Naive thymus-derived CD4-positive, alpha-beta T cell (primary cell): ENCODE measurements around the gene LILRB4. TPM values are rescaled to one million over a fixed set of nuclear protein-coding genes. Genes with fewer than 3 reads are reported as not detected.

Source experiments
- ATAC-seq: fragments of 150-1000 bp; cut with Tn5 transposase; 2 replicates; pipeline ENCODE4 v1.10.0; 2021; ENCODE audit warnings: mild to moderate bottlenecking, moderate library complexity
- CTCF ChIA-PET: fragments of 350-600 bp; sonication (Branson Sonifier 250); formaldehyde crosslinking; loops from one replicate; lab custom pipeline; 2021; ENCODE audit warnings: antibody characterized with exemption; lab: Charles Lee
- POLR2A ChIA-PET: fragments of 350-600 bp; sonication (Branson Sonifier 250); formaldehyde crosslinking; loops from one replicate; lab custom pipeline; 2021; ENCODE audit warnings: antibody characterized with exemption, inconsistent platforms; lab: Charles Lee
- DNase-seq, 9 donors: peaks; one replicate each; pipeline versions ENCODE4 v3.0.0 to v3.0.0-alpha.2; 2020 to 2022; ENCODE audit warnings: mixed read lengths in 1 of 9
- H3K27ac ChIP-seq: one replicate; pipeline ENCODE4 v1.7.0; 2013; ENCODE audit warnings: mild to moderate bottlenecking, low read depth, low read length, moderate library complexity
- H3K27me3 ChIP-seq, 2 donors: one replicate each; pipeline ENCODE4 v1.7.0; 2013; ENCODE audit warnings: low read length in 2 of 2, mild to moderate bottlenecking in 2 of 2, moderate library complexity in 2 of 2; ENCODE audit not compliant: control insufficient read depth in 2 of 2, insufficient read depth in 2 of 2
- H3K36me3 ChIP-seq, 3 experiments: 1 replicate in 2 of 3; 2 replicates in 1 of 3; pipeline ENCODE4 v1.7.0; 2013; ENCODE audit warnings: low read length in 3 of 3, mild to moderate bottlenecking in 3 of 3, moderate library complexity in 1 of 3; ENCODE audit not compliant: insufficient read depth in 3 of 3, control insufficient read depth in 2 of 3
- H3K4me1 ChIP-seq, 2 donors: one replicate each; pipeline ENCODE4 v1.7.0; 2013; ENCODE audit warnings: low read length in 2 of 2, mild to moderate bottlenecking in 2 of 2, moderate library complexity in 1 of 2; ENCODE audit not compliant: control insufficient read depth in 2 of 2, insufficient read depth in 2 of 2
- H3K4me3 ChIP-seq: 2 replicates; pipeline ENCODE4 v1.7.0; 2013; ENCODE audit warnings: mild to moderate bottlenecking, low read length
- H3K9me3 ChIP-seq, 3 experiments: 1 replicate in 2 of 3; 2 replicates in 1 of 3; pipeline ENCODE4 v1.7.0; 2013; ENCODE audit warnings: low read length in 3 of 3; ENCODE audit not compliant: control insufficient read depth in 2 of 3
- H3K27ac Mint-ChIP-seq, 9 donors: one replicate each; pipeline ENCODE4 v1.8.0; 2020 to 2022; ENCODE audit warnings: mixed read lengths in 9 of 9, mild to moderate bottlenecking in 8 of 9, moderate library complexity in 5 of 9, inconsistent platforms in 2 of 9
- H3K27me3 Mint-ChIP-seq, 5 donors: one replicate each; pipeline ENCODE4 v1.8.0; 2021 to 2022; ENCODE audit warnings: mixed read lengths in 5 of 5, mild to moderate bottlenecking in 1 of 5
- H3K36me3 Mint-ChIP-seq, 5 donors: one replicate each; pipeline ENCODE4 v1.8.0; 2020 to 2022; ENCODE audit warnings: mixed read lengths in 5 of 5, mild to moderate bottlenecking in 3 of 5, inconsistent platforms in 1 of 5
- H3K4me1 Mint-ChIP-seq, 7 donors: one replicate each; pipeline ENCODE4 v1.8.0; 2020 to 2022; ENCODE audit warnings: mixed read lengths in 7 of 7, mild to moderate bottlenecking in 3 of 7, inconsistent platforms in 1 of 7
- H3K4me3 Mint-ChIP-seq, 10 donors: one replicate each; pipeline ENCODE4 v1.8.0; 2020 to 2022; ENCODE audit warnings: mild to moderate bottlenecking in 10 of 10, mixed read lengths in 10 of 10, moderate library complexity in 6 of 10, inconsistent platforms in 2 of 10
- H3K9me3 Mint-ChIP-seq, 11 donors: one replicate each; pipeline ENCODE4 v1.8.0; 2020 to 2022; ENCODE audit warnings: mixed read lengths in 11 of 11, mild to moderate bottlenecking in 4 of 11, inconsistent platforms in 1 of 11, moderate library complexity in 1 of 11
- intact Hi-C, 2 donors: fragments of 100-400 bp; cut with micrococcal nuclease; formaldehyde crosslinking; loops; one replicate each; pipeline ENCODE4 v1.15.1; 2023
- polyA plus RNA-seq, 2 donors: library from polyadenylated mRNA; unstranded; fragments of 300-500 nt; fragmentation: Illumina TruSeq; gene quantifications; one replicate each; pipeline ENCODE4 v1.2.3, GENCODE V29; 2021
- total RNA-seq, 6 experiments: library from RNA in 5 of 6; stranded (reverse) in 5 of 6; gene quantifications; 1 replicate in 5 of 6; 2 replicates in 1 of 6; pipeline ENCODE4 v1.2.3 and lab custom pipeline; 2021 to 2026

LILRB4 gene
- total and polyA plus RNA-seq, 7 experiments from 2014 or later: 0.15 to 20.2 (median 2.5) TPM; not detected in 2

DNA sequence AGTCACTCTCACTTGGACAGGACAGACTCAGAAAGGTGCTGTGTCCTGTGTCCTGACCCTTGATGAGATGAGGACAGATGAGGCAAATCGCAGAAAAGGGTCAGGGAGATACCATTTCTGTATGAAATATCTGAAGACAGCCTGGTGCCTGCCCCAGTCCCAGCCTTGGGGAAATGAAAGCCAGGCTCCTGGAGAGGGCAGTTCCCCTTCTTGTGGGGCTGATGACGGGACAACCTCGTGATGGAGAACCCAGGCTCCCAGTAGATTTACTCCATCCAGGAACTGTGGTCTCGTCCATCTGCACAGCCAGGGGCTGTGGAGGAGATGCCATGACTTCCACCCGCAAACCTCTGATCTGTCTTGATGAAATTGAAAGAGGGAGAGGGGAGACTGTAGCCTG is 18.7 kb upstream of the LILRB4 start:
- DNase-seq: no peak
- peaks cover 0 to 2% (median 0%) of the 10 kb centered on the region in 11 donors for H3K9me3 Mint-ChIP-seq

DNA sequence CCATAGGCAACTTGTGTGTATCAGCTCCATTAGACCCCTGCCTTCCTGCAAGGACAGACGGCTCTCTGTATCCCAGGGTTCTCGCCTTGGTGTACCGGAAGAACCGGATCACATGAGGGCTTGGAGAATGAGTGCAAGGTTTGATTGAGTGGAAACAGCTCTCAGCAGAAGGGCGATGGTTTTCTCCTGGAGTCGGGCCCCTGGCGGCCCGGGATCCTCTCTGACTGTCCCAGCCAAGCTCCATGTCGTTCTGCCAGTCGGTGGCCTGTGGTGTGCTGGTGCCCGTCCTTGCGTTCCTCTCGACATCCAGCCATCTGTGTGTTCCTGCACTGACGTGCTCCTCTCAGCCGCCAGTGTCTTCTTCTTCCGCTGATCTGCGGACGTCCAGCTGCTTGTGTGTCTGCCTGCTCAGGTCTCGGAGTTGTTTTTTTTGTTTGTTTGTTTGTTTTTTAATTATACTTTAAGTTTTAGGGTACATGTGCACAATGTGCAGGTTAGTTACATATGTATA is 16.4 kb upstream of the LILRB4 start:
- H3K4me3 ChIP-seq: no peak overlapping the region
- no peaks in the 10 kb centered on the region for H3K4me1 ChIP-seq
- peaks cover 2 to 23% (median 18%) of the 10 kb centered on the region in 5 donors for H3K27me3 Mint-ChIP-seq
- no peak overlapping the region for H3K27ac Mint-ChIP-seq
- intact Hi-C loops: no loop called here
- H3K36me3 ChIP-seq: no peaks in the 10 kb centered on the region
- peaks cover 0 to 2% (median 0%) of the 10 kb centered on the region in 11 donors for H3K9me3 Mint-ChIP-seq
- ChIA-PET CTCF (no interaction called here), POLR2A (no interaction called here)
- no peaks in the 10 kb centered on the region for H3K36me3 Mint-ChIP-seq
- no peak overlapping the region for H3K27ac ChIP-seq
- no peak for ATAC-seq
- no peak for DNase-seq
- no peaks in the 10 kb centered on the region for H3K9me3 ChIP-seq
- H3K27me3 ChIP-seq: no peaks in the 10 kb centered on the region
- no peak overlapping the region for H3K4me3 Mint-ChIP-seq
- H3K4me1 Mint-ChIP-seq: no peaks in the 10 kb centered on the region

More for the DNA sequence above, 18.7 kb upstream of the LILRB4 start:
- H3K4me1 Mint-ChIP-seq: no peaks in the 10 kb centered on the region
- Histone ChIP-seq H3K4me1 (no peaks in the 10 kb centered on the region), H3K9me3 (no peaks in the 10 kb centered on the region), H3K36me3 (no peaks in the 10 kb centered on the region), H3K4me3 (no peak overlapping the region), H3K27me3 (no peaks in the 10 kb centered on the region), H3K27ac (no peak overlapping the region)
- peak; percentile 78 for ATAC-seq
- POLR2A ChIA-PET: no interaction called here
- no peak overlapping the region for H3K4me3 Mint-ChIP-seq
- intact Hi-C loops: no loop called here
- H3K27me3 Mint-ChIP-seq: peaks cover 2 to 32% (median 17%) of the 10 kb centered on the region in 5 donors
- CTCF ChIA-PET: no interaction called here
- no peak overlapping the region for H3K27ac Mint-ChIP-seq
- H3K36me3 Mint-ChIP-seq: no peaks in the 10 kb centered on the region

DNA sequence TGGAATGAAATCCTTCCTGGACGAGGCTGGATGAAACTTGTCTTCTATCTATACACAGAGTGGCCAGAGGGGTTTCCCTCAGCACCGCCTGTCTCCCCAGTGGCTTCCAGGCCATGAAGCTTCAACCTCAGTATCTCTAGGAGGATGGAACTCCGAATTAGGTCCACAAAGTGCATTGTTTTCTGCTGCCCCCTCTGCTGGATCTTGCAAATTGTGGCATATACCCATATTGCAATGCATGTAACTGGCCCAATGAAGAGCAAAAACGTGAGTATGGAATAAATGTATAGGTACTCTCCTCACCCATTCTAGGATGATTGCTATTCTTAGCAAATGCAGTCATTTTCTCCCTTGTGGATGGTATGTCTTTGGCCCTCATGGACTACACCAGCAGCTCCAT is 14.7 kb upstream of the LILRB4 start:
- POLR2A ChIA-PET: no interaction called here
- CTCF ChIA-PET: no interaction called here
- Mint-ChIP-seq H3K4me1 (no peaks in the 10 kb centered on the region), H3K36me3 (no peaks in the 10 kb centered on the region), H3K9me3 (peaks cover 0 to 2% (median 0%) of the 10 kb centered on the region in 11 donors), H3K4me3 (no peak overlapping the region), H3K27me3 (peaks cover 2 to 20% (median 12%) of the 10 kb centered on the region in 5 donors), H3K27ac (no peak overlapping the region)
- Histone ChIP-seq H3K36me3 (no peaks in the 10 kb centered on the region), H3K27ac (no peak overlapping the region), H3K9me3 (no peaks in the 10 kb centered on the region), H3K4me1 (no peaks in the 10 kb centered on the region), H3K27me3 (no peaks in the 10 kb centered on the region), H3K4me3 (no peak overlapping the region)
- intact Hi-C loops: no loop called here
- DNase-seq (no peak), ATAC-seq (no peak)

DNA sequence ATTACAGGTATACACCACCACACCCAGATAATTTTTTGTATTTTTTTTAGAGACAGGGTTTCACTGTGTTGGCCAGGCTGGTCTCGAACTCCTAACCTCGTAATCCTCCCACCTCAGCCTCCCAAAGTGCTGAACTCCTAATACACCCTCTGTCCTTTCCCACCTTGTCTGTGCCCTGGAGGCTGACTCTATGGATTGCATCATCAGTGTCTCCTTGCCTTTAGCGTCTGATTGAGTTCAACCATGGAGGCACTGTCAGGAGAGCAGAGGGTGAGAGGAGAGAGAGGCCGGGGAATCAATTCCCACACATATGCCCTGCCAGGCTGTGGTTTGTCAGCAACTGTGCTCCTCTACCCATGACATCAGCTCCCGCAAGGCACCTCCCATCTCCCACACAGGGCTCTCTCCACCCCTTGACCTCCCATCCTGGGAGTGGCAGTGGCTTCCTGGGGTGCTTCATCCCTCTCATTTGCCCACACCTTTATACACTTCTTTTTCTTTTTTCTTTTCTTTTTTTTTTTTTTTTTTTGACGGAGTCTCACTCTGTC is 12.6 kb upstream of the LILRB4 start:
- no peaks in the 10 kb centered on the region for H3K36me3 ChIP-seq
- DNase-seq (no peak), ATAC-seq (no peak)
- H3K27ac ChIP-seq: no peak overlapping the region
- no peak overlapping the region for H3K4me3 ChIP-seq
- ChIA-PET POLR2A (no interaction called here), CTCF (no interaction called here)
- H3K27me3 Mint-ChIP-seq: peaks cover 0 to 17% (median 9%) of the 10 kb centered on the region in 5 donors
- H3K27ac Mint-ChIP-seq: no peak overlapping the region
- H3K9me3 Mint-ChIP-seq: peaks cover 0 to 2% (median 0%) of the 10 kb centered on the region in 11 donors
- H3K36me3 Mint-ChIP-seq: no peaks in the 10 kb centered on the region
- no peaks in the 10 kb centered on the region for H3K4me1 Mint-ChIP-seq
- H3K9me3 ChIP-seq: no peaks in the 10 kb centered on the region
- intact Hi-C loops: loop anchor here in 1 of 2 donors (5.0 to 10.0 kb wide), 2 partner anchors 485 to 852 kb away; no protein-coding TSS in a partner anchor
- H3K4me3 Mint-ChIP-seq: no peak overlapping the region
- H3K4me1 ChIP-seq: no peaks in the 10 kb centered on the region
- no peaks in the 10 kb centered on the region for H3K27me3 ChIP-seq

DNA sequence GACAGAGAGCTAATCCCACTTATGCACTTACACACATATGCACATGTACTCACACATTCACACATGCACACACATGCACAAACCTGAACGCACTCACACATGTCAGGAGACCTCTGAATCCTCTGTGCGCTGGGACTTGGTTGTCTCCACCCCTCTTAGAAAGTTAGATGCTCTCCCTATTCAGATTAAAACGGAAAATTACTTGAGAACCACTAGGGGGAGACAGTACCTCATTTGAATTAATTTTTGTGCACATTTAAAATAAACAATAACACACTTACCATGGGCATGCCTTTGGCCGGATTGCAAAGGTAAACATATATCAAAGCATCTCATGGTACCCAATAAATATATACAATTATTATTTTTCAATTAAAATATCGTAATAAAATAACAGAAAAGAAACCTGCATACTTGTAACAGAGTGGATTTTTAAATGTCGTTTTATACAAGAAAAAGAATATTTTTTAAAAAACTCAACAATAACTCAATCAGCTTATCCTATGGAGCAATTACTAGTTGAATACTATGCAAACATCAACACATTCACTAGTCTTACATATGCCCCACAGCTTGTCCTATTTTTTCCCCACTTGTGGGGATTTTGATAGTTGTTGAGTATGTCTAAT is 9.5 kb upstream of the LILRB4 start:
- intact Hi-C loops: loop anchor here in 1 of 2 donors (1.0 to 10.0 kb wide), 3 partner anchors 23 to 849 kb away; no protein-coding TSS in a partner anchor
- Mint-ChIP-seq H3K36me3 (no peaks in the 10 kb centered on the region), H3K4me1 (no peaks in the 10 kb centered on the region), H3K27ac (no peak overlapping the region), H3K4me3 (no peak overlapping the region), H3K9me3 (no peaks in the 10 kb centered on the region), H3K27me3 (peaks cover 0 to 30% (median 10%) of the 10 kb centered on the region in 5 donors)
- Histone ChIP-seq H3K4me3 (no peak overlapping the region), H3K27ac (no peak overlapping the region), H3K4me1 (no peaks in the 10 kb centered on the region), H3K36me3 (no peaks in the 10 kb centered on the region), H3K9me3 (no peaks in the 10 kb centered on the region), H3K27me3 (no peaks in the 10 kb centered on the region)
- peak in 1 of 9 donors; percentile 1 for DNase-seq
- ChIA-PET POLR2A (no interaction called here), CTCF (no interaction called here)
- ATAC-seq: peak; percentile 47

GRCh38 chr19:54654447-54655321 is 8.1 kb upstream of the LILRB4 start:
- no peak overlapping the region for H3K27ac Mint-ChIP-seq
- peaks cover 0 to 4% of the 10 kb centered on the region in 2 donors for H3K27me3 ChIP-seq
- no peaks in the 10 kb centered on the region for H3K4me1 ChIP-seq
- peaks cover 0 to 43% (median 23%) of the 10 kb centered on the region in 5 donors for H3K27me3 Mint-ChIP-seq
- intact Hi-C loops: loop anchor here in 1 of 2 donors (5.0 to 10.0 kb wide), 2 partner anchors 480 to 848 kb away; no protein-coding TSS in a partner anchor
- H3K9me3 ChIP-seq: no peaks in the 10 kb centered on the region
- DNase-seq: no peak
- H3K9me3 Mint-ChIP-seq: peaks cover 0 to 5% (median 0%) of the 10 kb centered on the region in 11 donors
- POLR2A ChIA-PET: no interaction called here
- no peaks in the 10 kb centered on the region for H3K36me3 ChIP-seq
- no peak overlapping the region for H3K27ac ChIP-seq
- H3K4me3 Mint-ChIP-seq: no peak overlapping the region
- peaks cover 0 to 2% (median 0%) of the 10 kb centered on the region in 7 donors for H3K4me1 Mint-ChIP-seq
- CTCF ChIA-PET: interaction anchor here (0.5 to 0.6 kb wide), 2 partner anchors 16 to 35 kb away, joined by 3 read pairs; no protein-coding TSS in a partner anchor
- no peak for ATAC-seq
- no peaks in the 10 kb centered on the region for H3K36me3 Mint-ChIP-seq
- no peak overlapping the region for H3K4me3 ChIP-seq
